OCI-LY7 (cell line): ENCODE measurements around the gene KCNJ8.

Source experiments
- EZH2phosphoT487 ChIP-seq: fragments of 200-600 bp; sonication (generic); IDR thresholded peaks from 2 replicates; pipeline ENCODE4 v1.6.1; 2018; ENCODE audit warnings: low read depth, borderline replicate concordance, mild to moderate bottlenecking, mixed run types, antibody characterized with exemption, low read length, moderate library complexity, mixed read lengths
- TF ChIP-seq, protein P1 (sequence below): fragments of 200-600 bp; sonication (generic); conservative IDR thresholded peaks from 2 replicates; pipeline ENCODE4 v1.5.1; 2014; ENCODE audit warnings: mild to moderate bottlenecking, antibody characterized with exemption, low read length, moderate library complexity, mixed read lengths

DNA sequence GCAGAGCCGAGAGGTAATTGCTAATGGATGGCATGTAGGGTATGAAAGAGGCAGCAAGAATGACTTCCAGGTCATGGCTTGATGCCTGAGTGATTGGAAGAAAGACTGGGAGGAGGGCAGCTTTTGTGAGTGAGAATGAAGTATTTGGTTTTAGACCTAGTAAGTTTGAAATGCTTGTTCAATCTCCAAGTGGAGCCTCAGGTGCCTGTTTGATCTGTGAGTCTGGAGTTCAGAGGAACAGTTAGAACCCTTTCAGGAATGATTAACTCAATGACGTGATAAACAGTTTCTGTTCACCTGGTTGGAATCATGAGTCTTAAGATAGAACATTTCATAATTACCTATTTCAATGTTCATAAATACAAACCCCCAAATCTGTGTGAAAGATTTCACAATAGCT is 10.4 kb downstream of the KCNJ8 start:
- TF ChIP-seq, protein P1, sequence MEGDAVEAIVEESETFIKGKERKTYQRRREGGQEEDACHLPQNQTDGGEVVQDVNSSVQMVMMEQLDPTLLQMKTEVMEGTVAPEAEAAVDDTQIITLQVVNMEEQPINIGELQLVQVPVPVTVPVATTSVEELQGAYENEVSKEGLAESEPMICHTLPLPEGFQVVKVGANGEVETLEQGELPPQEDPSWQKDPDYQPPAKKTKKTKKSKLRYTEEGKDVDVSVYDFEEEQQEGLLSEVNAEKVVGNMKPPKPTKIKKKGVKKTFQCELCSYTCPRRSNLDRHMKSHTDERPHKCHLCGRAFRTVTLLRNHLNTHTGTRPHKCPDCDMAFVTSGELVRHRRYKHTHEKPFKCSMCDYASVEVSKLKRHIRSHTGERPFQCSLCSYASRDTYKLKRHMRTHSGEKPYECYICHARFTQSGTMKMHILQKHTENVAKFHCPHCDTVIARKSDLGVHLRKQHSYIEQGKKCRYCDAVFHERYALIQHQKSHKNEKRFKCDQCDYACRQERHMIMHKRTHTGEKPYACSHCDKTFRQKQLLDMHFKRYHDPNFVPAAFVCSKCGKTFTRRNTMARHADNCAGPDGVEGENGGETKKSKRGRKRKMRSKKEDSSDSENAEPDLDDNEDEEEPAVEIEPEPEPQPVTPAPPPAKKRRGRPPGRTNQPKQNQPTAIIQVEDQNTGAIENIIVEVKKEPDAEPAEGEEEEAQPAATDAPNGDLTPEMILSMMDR = no peak
- no peak for TF ChIP-seq EZH2phosphoT487
